Pons (tissue), 1 donor: Measurements from ENCODE around the gene DSE.
A peak's percentile ranks its signal among the peaks of the same experiment; 100 is the strongest.

Experiments used
- DNase-seq: peaks from one replicate; pipeline ENCODE4 v3.0.0-alpha.2; 2016; ENCODE audit warnings: low spot score

Gene DSE

DNA sequence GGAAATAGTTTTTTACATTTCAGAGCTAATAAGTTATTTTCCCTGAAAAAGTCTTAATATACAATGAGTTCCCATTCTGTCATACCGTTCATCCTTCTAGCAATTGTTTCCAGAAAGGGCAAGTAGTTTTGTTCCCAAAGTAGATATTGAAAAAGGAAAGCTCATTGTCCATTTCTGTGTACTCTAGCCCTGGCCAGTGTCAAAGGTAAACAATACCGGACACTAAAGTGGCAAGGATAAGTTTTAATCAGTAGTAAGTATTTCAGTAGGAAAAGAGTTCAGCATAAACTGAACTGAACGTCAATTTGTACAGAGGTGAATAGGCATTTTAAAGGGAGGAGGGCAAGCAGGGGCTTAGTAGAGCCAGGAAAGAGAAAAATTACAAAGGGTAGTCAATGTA, 46.9 kb downstream of the DSE start:
- DNase-seq = no peak

GRCh38 chr6:116419069-116419786, 48.5 kb downstream of the DSE start:
- DNase-seq = no peak

DNA sequence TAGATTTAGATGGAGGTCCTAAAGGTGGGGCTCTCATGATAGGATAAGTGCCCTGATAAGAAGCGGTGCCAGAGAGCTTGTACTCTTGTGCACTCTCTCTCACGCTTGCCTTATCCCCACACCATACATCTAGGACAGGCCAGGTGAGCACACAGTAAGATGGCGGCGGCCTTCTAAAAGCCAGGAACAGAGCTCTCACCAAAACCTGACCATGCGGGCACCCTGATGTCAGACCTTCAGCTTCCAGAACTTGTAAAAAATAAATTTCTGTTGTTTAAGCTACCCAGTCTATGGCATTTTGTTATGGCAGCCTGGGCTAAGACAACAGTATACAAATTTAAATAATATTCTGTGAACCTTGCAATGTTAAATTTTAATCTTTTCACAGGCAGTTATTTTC, 49.6 kb downstream of the DSE start:
- no peak for DNase-seq

- no peak for DNase-seq
These were observed 51.5 kb downstream of the DSE start for GRCh38 chr6:116422238-116422637.

- no peak for DNase-seq
These were observed 53.3 kb downstream of the DSE start for GRCh38 chr6:116424001-116424400.

- DNase-seq = no peak
These were observed 55.8 kb downstream of the DSE start for GRCh38 chr6:116426551-116426950.

GRCh38 chr6:116429111-116429510, 58.4 kb downstream of the DSE start:
- no peak for DNase-seq

- no peak for DNase-seq
These were observed 60.1 kb downstream of the DSE start for GRCh38 chr6:116430860-116431259.

GRCh38 chr6:116431964-116432595, 61.3 kb downstream of the DSE start:
- DNase-seq = no peak

GRCh38 chr6:116433206-116433712, 62.5 kb downstream of the DSE start:
- DNase-seq = no peak

- no peak for DNase-seq
These were observed 63.4 kb downstream of the DSE start for GRCh38 chr6:116434056-116434725.

GRCh38 chr6:116436586-116436985, 65.8 kb downstream of the DSE start:
- DNase-seq = no peak

DNA sequence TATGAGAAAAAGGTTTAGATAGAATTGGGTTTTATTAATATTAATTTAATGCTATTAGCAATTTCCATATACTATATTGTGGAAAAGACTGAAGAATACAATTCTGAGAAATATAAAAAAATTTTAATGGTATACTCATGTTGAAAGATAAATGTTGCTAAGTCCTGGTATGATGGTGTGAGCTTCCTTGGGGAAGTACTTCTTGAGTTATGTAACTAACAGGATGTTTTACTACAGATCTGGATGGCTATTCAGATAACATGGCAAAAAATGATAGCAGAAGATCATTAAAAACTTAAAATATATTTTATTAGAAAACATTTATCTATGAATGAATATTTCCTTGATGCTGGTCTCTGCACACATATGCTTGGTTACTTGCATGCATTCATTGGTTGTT, 66.9 kb downstream of the DSE start:
- DNase-seq = no peak

DNA sequence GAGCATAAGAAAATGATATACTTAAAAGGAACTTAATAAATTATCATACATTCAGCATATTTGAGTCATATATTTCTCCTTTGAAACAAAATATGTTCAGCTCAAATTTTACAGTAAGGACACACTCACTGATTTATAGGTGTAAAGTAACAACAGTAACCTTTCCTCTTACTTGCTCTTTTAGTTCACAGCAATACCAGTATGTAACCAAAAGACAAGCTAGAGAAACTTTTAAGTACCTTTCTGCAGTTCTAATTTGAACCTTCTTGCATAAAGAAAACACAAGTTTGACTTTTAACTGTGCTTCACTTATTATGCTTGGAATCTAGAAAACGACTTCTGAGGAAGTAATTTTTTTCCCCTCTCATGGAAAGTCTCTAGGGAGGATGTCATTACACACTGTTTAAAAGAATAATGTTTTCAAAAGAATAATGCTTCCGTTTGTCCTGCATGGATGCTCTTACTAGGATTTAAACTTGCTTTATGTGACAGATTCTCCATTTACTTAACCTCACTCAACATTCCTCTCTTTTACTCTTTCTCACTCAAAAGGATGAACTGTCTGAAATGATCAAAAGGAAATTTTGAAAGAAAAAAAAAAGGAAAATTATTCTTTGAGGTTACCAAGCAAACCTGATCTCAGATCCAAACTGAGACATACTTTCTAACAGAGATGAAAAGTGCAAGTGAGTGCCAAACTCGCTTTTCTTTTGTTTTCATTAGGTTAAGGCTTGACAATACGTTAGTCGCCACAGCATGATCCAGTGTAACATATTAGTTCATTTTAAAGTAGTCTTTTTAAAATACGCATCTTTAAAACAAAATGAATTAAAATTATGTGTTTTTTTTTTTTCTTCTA, 68.1 kb downstream of the DSE start:
- DNase-seq = no peak

DNA sequence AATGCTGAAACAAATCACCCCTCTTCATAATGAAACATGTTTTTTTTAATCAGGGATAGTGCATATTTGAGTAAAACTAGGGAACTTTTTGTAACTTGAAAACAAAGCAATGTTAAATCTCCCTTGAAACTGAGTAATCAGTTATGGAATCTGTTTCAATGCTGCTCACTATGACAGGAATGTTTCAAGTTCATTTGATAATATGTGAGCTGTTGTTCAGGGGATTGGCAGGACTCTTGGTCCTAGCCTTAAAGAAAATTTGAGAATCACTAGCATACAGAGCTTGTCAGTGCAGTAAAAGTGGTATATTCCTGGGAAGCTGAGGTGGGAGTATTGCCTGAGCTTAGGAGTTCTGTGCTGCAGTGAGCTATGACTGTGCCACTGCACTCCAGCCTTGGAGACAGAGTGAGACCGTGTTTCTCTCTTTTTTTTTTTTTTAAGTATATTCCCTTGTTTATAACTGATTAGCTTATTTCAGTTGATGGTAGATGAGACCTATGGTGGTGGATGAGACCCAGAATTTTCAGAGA, 68.8 kb downstream of the DSE start:
- DNase-seq = no peak

DNA sequence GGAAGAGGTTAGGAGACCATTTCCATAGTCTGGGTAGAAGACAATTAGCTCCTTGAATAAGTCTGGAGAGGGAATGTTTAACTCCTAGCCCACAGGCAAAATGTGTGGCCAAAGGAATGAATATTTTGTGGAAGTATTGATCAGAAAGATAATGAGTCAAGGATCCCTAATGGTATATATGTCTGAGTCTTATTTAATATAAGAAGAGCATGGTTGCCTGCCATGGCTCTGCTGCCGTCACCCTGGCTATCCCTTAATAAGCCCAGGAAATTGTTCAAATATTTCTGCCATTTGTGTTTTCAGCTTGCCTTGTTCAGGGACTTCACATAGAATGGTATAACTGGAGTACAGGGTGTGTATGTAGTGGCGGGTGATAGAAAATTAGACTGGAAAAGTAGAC, 72.4 kb downstream of the DSE start:
- DNase-seq = no peak

GRCh38 chr6:116444092-116444491, 73.3 kb downstream of the DSE start:
- DNase-seq = peak; percentile 46

- DNase-seq = no peak
These were observed 73.8 kb downstream of the DSE start for GRCh38 chr6:116444575-116444974.

DNA sequence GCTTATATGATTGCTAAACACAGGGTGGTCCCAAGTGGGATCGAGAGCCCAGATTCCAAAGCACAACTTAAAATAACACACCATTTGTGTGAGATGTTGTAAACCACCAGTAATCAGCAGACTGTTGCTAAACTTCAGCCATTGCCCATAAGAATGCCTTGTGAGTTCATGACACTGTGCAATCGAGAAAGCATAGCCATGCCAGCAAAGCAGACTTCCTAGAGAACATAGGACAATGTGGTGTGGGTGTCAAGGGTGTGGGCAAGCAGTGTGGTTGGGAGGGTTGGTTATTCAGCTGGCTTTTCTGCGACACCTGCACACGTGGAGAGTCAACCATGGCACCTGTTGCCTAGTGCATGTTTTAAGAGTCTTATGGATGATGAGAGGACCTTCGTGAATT, 74.4 kb downstream of the DSE start:
- no peak for DNase-seq

GRCh38 chr6:116446399-116446798, 75.7 kb downstream of the DSE start:
- DNase-seq = no peak

DNA sequence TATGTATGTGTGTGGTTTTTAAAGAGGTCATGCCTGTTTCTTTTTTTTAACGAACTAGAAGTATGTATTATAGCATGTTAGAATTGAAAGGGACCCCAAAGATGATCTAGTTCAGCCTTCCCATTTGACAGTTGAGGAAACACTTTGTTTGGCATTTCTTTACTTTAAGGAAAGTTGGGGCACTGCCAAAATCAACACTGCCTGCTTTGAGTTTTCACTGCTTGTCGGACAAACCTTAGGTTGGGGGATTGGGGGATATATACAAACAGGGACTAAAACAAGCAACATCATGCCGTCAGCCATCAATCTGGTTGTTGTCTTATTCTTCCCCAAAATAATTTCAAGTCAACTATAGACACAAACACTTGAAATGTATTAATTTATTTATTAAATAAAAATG, 76.3 kb downstream of the DSE start:
- no peak for DNase-seq

- DNase-seq = no peak
These were observed 76.8 kb downstream of the DSE start for GRCh38 chr6:116447496-116448011.
